Measurements from ENCODE around the gene GNAI3. TPM values are rescaled to one million over a fixed set of nuclear protein-coding genes. Genes with fewer than 3 reads are reported as not detected.

Gene GNAI3
- polyA plus RNA-seq, 1 donor (not counting 4 experiments of a cell fraction or from before 2014, with no cell fraction given) = 14.1 TPM

DNA sequence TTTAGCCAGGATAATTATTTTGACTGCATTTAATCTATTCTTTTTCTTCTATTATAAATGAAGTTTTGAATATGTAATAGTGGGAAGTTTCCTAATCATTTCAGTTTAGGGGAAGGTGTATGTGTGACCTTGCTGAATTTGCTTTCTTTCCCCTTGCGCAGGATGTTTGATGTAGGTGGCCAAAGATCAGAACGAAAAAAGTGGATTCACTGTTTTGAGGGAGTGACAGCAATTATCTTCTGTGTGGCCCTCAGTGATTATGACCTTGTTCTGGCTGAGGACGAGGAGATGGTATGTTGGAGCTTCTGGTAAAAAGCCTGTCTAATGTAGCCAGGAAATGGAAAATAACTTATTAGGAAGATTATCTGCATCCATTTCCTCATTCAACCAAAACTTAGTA, 37.6 kb downstream of the GNAI3 start:
- H3K4me1 ChIP-seq (ENCODE audit: control insufficient read depth, extremely low read depth, insufficient read depth, low read length) = no peaks in the 10 kb centered on the region
- H3K9me3 ChIP-seq (ENCODE audit: control insufficient read depth, low read depth, low read length) = no peaks in the 10 kb centered on the region
- no peaks in the 10 kb centered on the region for H4K20me1 ChIP-seq (ENCODE audit: control insufficient read depth, extremely low read depth, insufficient read depth, low read length)
- no peak for TF ChIP-seq EZH2 (IDR thresholded peaks at IDR 0.05; ENCODE audit: low read length)
- no peak overlapping the region for H3K27ac ChIP-seq (ENCODE audit: control insufficient read depth, insufficient read depth, low read length)
- peaks cover 20 to 34% of the 10 kb centered on the region in 2 experiments for H3K36me3 ChIP-seq (ENCODE audit: control insufficient read depth in 2 of 2, extremely low read depth in 1 of 2, insufficient read depth in 2 of 2, low read length in 2 of 2)
- H3K27me3 ChIP-seq (ENCODE audit: control insufficient read depth, extremely low read depth, insufficient read depth, low read length) = no peaks in the 10 kb centered on the region
- dilution Hi-C loops (cut with MboI; ENCODE audit: extremely low pct_ligation_motif_present, low sequenced_read_pairs) = no loop called here
- no peak overlapping the region for H3K9ac ChIP-seq (ENCODE audit: control insufficient read depth, extremely low read depth, insufficient read depth, low read length)
- no peak for FAIRE-seq
- no peak overlapping the region for H3K4me2 ChIP-seq (ENCODE audit: control insufficient read depth, extremely low read depth, insufficient read depth, low read depth, low read length)
- no peak overlapping the region for H2AFZ ChIP-seq (ENCODE audit: control insufficient read depth, low read length)
- DNase-seq (ENCODE audit: low read depth, low spot score) = no peak
- H3K4me3 ChIP-seq (ENCODE audit: control insufficient read depth in 2 of 3, extremely low read depth in 1 of 3, insufficient read depth in 2 of 3, low read depth in 1 of 3, low read length in 3 of 3) = no peak overlapping the region
- H3K9me1 ChIP-seq (ENCODE audit: control insufficient read depth, extremely low read depth, insufficient read depth, low read length) = no peaks in the 10 kb centered on the region
- H3K79me2 ChIP-seq (ENCODE audit: control insufficient read depth, insufficient read depth, low read length) = peaks cover 3% of the 10 kb centered on the region

DNA sequence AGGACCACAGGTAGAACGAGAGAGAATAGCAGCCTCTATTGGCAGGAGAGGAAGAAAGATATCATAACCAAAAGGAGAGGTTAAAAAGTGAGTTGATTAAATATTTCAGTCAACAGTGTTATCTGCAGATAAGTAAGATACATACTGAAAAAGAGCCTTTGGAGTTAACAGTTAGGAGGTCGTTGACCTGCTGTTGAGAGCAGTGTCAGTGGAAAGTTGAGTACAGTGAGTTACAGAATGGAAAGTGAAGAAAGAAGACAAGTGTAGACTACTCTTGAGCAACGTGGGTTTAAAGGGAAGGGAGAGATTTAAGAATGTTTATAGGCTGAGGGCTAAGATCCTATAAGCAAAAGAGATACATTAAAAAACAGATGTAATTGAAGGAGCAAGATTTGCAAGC, 40.8 kb downstream of the GNAI3 start:
- Histone ChIP-seq H3K27me3 (ENCODE audit: control insufficient read depth, extremely low read depth, insufficient read depth, low read length) (no peaks in the 10 kb centered on the region), H3K4me3 (ENCODE audit: control insufficient read depth in 2 of 3, extremely low read depth in 1 of 3, insufficient read depth in 2 of 3, low read depth in 1 of 3, low read length in 3 of 3) (no peak overlapping the region), H3K9me1 (ENCODE audit: control insufficient read depth, extremely low read depth, insufficient read depth, low read length) (no peaks in the 10 kb centered on the region), H3K9ac (ENCODE audit: control insufficient read depth, extremely low read depth, insufficient read depth, low read length) (no peak overlapping the region), H3K27ac (ENCODE audit: control insufficient read depth, insufficient read depth, low read length) (no peak overlapping the region), H4K20me1 (ENCODE audit: control insufficient read depth, extremely low read depth, insufficient read depth, low read length) (no peaks in the 10 kb centered on the region), H3K9me3 (ENCODE audit: control insufficient read depth, low read depth, low read length) (no peaks in the 10 kb centered on the region), H3K79me2 (ENCODE audit: control insufficient read depth, insufficient read depth, low read length) (no peaks in the 10 kb centered on the region), H3K4me1 (ENCODE audit: control insufficient read depth, extremely low read depth, insufficient read depth, low read length) (no peaks in the 10 kb centered on the region), H3K4me2 (ENCODE audit: control insufficient read depth, extremely low read depth, insufficient read depth, low read depth, low read length) (no peak overlapping the region), H3K36me3 (ENCODE audit: control insufficient read depth in 2 of 2, extremely low read depth in 1 of 2, insufficient read depth in 2 of 2, low read length in 2 of 2) (peaks cover 23 to 48% of the 10 kb centered on the region in 2 experiments), H2AFZ (ENCODE audit: control insufficient read depth, low read length) (no peak overlapping the region)
- FAIRE-seq = no peak
- DNase-seq (ENCODE audit: low read depth, low spot score) = no peak
- no peak for TF ChIP-seq EZH2 (IDR thresholded peaks at IDR 0.05; ENCODE audit: low read length)
- TF ChIP-seq, protein P1, sequence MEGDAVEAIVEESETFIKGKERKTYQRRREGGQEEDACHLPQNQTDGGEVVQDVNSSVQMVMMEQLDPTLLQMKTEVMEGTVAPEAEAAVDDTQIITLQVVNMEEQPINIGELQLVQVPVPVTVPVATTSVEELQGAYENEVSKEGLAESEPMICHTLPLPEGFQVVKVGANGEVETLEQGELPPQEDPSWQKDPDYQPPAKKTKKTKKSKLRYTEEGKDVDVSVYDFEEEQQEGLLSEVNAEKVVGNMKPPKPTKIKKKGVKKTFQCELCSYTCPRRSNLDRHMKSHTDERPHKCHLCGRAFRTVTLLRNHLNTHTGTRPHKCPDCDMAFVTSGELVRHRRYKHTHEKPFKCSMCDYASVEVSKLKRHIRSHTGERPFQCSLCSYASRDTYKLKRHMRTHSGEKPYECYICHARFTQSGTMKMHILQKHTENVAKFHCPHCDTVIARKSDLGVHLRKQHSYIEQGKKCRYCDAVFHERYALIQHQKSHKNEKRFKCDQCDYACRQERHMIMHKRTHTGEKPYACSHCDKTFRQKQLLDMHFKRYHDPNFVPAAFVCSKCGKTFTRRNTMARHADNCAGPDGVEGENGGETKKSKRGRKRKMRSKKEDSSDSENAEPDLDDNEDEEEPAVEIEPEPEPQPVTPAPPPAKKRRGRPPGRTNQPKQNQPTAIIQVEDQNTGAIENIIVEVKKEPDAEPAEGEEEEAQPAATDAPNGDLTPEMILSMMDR (optimal IDR thresholded peaks at IDR 0.05 in 1 of 3, IDR thresholded peaks at IDR 0.05 in 1 of 3, conservative IDR thresholded peaks at IDR 0.05 in 1 of 3; ENCODE audit: extremely low read depth in 1 of 3, insufficient read depth in 2 of 3, low read length in 3 of 3) = no peak
- dilution Hi-C loops (cut with MboI; ENCODE audit: extremely low pct_ligation_motif_present, low sequenced_read_pairs) = no loop called here

DNA sequence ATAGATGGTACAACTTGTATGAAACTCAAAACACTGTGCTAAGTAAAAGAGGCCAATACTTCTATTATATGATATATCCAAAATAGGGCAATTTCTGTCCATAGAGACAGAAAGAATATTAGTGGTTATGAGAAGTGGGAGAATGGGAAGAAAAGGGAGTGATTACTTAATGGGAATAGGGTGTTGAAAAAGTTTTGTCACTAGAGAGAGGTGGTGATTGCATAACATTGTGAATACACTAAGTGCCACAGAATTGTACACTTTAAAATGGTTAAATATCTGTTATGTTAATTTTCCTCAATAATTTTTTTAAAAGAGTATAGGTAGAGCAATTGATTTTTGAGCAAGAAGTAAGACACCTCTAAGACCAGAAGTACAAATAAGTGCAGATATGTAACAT, 41.3 kb downstream of the GNAI3 start:
- H3K36me3 ChIP-seq (ENCODE audit: control insufficient read depth in 2 of 2, extremely low read depth in 1 of 2, insufficient read depth in 2 of 2, low read length in 2 of 2) = peaks cover 20 to 45% of the 10 kb centered on the region in 2 experiments
- no peak for FAIRE-seq
- no peaks in the 10 kb centered on the region for H3K4me1 ChIP-seq (ENCODE audit: control insufficient read depth, extremely low read depth, insufficient read depth, low read length)
- H3K9me1 ChIP-seq (ENCODE audit: control insufficient read depth, extremely low read depth, insufficient read depth, low read length) = no peaks in the 10 kb centered on the region
- no peak for DNase-seq (ENCODE audit: low read depth, low spot score)
- no peak overlapping the region for H3K4me3 ChIP-seq (ENCODE audit: control insufficient read depth in 2 of 3, extremely low read depth in 1 of 3, insufficient read depth in 2 of 3, low read depth in 1 of 3, low read length in 3 of 3)
- H4K20me1 ChIP-seq (ENCODE audit: control insufficient read depth, extremely low read depth, insufficient read depth, low read length) = no peaks in the 10 kb centered on the region
- no peak for TF ChIP-seq EZH2 (IDR thresholded peaks at IDR 0.05; ENCODE audit: low read length)
- TF ChIP-seq, protein P1 (optimal IDR thresholded peaks at IDR 0.05 in 1 of 3, IDR thresholded peaks at IDR 0.05 in 1 of 3, conservative IDR thresholded peaks at IDR 0.05 in 1 of 3; ENCODE audit: extremely low read depth in 1 of 3, insufficient read depth in 2 of 3, low read length in 3 of 3) = no peak
- no peak overlapping the region for H3K9ac ChIP-seq (ENCODE audit: control insufficient read depth, extremely low read depth, insufficient read depth, low read length)
- H3K9me3 ChIP-seq (ENCODE audit: control insufficient read depth, low read depth, low read length) = no peaks in the 10 kb centered on the region
- dilution Hi-C loops (cut with MboI; ENCODE audit: extremely low pct_ligation_motif_present, low sequenced_read_pairs) = no loop called here
- no peak overlapping the region for H3K27ac ChIP-seq (ENCODE audit: control insufficient read depth, insufficient read depth, low read length)
- no peak overlapping the region for H2AFZ ChIP-seq (ENCODE audit: control insufficient read depth, low read length)
- no peaks in the 10 kb centered on the region for H3K27me3 ChIP-seq (ENCODE audit: control insufficient read depth, extremely low read depth, insufficient read depth, low read length)
- no peak overlapping the region for H3K4me2 ChIP-seq (ENCODE audit: control insufficient read depth, extremely low read depth, insufficient read depth, low read depth, low read length)
- no peaks in the 10 kb centered on the region for H3K79me2 ChIP-seq (ENCODE audit: control insufficient read depth, insufficient read depth, low read length)
